ENCODE data around the gene CRYBB1.
A peak's percentile ranks its signal among the peaks of the same experiment; 100 is the strongest.

The CRYBB1 gene

GRCh38 chr22:26617271-26618199 is at the start of gene CRYBB1:
Gene CRYBB1 (minus strand): TSS chr22:26618027. CDS start chr22:26616319, 1,708 bp downstream.
- DNase-seq, result no peak

DNA sequence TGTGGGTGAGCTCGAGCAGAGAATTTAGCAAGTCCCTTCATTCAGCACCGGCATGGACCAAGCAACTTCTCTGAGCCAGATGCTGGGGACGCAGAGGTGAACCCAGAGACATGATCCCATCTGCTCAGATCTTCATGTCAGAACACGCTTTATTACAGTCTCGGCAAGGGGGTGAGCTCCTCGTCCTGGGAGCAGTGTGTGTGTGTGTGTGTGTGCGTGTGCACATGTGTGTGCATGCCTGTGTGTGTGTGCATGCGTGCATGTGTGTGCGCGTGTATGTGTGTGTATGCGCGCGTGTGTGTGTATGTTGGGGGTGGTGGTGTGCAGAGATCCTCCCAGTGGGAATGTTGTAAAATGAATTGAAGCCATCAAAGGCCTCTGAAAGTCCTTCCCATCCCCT is 49.3 kb upstream of the CRYBB1 start:
- DNase-seq, result no peak

DNA sequence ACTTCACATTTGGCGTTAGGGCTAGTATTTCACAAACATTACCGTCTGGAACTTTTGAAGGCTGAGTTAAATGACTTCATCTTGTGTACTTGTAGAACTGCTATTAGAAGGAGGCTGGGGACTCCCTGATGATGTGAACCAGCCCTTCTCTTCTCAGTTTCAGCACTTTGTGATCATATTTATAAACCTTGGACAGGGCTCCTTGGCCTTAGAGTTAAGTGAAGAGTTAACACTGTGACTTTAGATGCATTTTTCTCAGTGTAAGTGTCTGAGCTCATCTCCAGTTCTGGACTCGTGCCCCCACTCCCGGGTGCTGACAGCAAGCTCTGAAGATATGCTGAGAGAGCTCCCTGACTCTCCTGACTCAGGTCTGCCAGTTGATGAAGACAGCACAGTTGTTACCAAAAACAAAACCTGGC is 48.0 kb upstream of the CRYBB1 start:
- DNase-seq, result peak; percentile 75

DNA sequence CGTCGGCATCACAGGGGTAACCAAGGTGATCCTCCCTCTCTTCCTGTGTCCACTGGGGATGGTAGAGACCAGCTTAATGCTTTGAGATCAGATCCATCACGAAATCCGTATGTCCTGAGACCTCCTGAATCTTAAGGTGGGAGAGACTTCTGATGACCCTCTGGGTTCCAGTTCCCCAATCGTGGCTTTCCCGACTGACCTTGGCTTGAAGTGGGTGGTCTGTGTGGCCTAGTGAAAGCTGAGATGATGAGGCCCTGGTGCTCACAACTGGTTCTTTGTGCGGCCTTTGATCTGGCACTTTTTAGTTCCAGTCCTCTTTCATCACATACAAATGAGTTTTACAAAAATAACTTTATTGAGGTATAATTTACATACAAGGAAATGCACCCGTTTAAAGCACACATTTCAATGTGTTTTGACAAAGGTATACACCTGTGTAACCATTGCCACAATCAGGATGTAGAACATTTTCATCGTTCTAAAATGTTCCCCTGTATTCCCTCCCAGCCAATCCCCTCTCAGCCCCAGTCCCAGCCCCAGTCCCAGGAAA is 45.6 kb upstream of the CRYBB1 start:
- no peak for DNase-seq

- DNase-seq, result no peak
Observed at GRCh38 chr22:26662160-26662559, 44.3 kb upstream of the CRYBB1 start.

GRCh38 chr22:26660961-26661578 is 43.2 kb upstream of the CRYBB1 start:
- DNase-seq, result no peak

DNA sequence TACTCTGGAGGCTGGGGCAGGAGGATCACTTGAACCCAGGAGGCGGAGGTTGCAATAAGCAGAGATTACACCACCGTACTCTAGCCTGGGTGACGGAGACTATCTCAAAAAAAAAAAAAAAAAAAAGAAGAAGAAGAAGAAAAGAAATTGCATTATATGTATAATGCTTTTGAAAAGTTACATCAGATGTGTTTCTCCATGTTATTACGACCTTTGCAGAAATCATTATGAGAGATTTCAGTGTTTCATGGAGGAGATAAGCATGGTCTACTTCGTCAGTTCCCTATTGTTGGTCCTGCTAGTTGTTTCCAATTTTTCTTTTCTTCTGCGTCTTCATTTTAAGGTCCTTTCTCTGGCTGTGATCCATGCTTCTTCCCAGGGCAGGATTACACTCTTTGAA is 42.5 kb upstream of the CRYBB1 start:
- DNase-seq, result no peak

- DNase-seq, result peak; percentile 92
Observed at GRCh38 chr22:26658671-26659478, 41.0 kb upstream of the CRYBB1 start.

GRCh38 chr22:26658161-26658560 is 40.3 kb upstream of the CRYBB1 start:
- no peak for DNase-seq

DNA sequence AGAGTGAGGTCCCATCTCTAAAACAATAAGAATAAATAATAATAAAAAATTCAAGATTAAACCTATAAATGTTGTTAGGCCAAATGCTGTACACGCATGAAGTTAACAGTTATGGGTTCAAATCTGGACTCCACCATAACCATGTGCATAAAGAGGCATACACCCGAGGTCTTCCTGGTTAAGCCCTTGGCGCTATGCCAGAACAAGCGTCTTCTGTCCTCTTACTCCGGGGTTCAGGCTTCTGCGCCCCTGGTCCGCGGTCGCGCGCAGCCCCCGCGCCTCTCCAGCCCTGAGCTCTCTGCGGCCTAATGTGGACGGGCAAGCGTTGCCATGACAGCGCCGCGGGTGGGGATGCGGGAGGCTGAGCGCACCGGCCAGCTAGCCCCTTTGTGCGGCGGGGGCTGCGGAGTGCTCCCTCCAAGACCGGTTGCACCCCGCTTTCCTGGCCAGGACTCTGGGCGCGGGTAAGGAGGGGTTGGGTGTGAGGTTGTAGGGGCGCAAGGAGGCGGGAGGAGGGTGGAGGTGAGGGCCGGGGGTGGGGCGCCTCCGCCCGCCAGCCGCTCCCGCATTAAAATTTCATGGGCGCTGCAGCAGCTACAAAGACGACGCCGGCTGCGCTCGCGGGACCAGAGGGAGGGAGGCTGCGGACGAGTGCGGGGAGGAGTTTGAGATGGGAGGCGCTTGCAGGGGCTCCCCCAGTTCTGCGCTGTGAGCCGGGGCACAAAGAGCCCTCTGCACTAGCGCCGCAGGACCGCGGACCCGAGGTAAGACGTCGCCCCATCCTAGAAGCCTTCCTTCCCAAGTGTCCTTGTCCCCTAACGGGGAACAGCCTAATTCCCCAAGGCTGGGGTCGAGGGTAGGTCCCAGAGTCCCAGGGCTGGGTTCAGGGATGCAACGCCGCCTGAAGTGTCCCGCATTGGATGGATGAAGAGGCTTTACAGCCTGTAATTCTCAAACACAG is 39.3 kb upstream of the CRYBB1 start, which contains the start of gene MIAT:
Gene MIAT (plus strand): TSS at position 698 of the 961 bp plus-strand sequence.
- DNase-seq, result no peak

DNA sequence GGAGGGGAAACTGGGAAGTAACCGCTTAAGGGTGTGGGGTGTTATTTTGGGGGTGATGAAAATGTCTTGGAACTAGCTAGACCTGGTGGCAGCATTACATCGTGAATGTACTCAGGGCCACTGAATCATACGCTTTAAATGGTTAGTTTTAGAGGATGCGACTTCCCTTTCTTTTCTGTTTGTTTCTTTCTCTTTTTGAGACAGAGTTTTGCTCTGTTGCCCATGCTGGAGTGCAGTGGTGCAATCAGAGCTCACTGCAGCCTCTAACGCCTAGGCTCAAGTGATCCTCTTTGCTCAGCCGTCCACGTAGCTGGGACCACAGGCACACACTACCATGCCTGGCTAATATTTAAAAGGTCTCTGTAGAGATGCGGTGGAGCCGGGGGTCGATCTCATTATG is 34.0 kb upstream of the CRYBB1 start:
- DNase-seq, result no peak

GRCh38 chr22:26650722-26651421 is 33.0 kb upstream of the CRYBB1 start:
- DNase-seq, result no peak

DNA sequence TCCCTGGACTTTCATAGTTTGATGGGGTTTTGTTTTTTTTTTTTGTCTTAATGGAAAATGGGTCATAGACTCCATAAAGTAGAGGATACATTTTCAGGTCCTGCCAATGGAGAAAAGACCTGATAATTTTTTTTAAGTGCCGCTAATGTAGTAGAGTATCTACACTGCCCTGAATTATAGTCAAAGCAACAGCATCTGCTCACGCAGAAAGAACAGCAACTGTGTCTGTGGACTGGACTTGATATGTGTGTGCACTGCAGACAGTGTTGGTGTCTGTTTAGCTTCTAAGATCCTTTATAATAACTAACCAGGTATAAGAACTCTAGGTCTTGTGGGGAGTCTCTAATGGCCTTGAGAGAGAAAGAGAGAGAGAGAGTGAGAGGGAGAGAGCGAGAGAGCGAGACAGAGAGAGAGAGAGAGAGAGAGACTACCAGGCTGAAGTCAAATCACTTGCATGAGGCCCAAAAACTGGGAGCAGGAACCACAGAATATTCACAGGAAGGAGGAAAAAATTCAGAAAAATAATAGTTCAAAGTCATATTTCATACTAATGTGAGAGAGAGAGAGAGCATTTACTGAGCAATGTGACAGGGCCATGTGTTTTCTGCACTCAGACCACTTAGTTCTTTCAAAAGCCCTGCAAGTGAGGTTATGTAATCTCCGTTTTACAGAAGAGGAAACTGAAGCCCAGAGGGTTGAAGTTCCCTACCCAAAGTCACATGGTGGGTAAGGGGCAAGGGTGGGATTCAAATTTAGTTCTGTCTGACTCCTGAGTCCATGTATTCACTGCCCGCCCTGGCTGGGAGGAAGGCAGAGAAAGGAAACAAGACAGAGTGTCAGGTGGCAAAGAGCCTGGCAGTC is 30.9 kb upstream of the CRYBB1 start:
- DNase-seq, result no peak

DNA sequence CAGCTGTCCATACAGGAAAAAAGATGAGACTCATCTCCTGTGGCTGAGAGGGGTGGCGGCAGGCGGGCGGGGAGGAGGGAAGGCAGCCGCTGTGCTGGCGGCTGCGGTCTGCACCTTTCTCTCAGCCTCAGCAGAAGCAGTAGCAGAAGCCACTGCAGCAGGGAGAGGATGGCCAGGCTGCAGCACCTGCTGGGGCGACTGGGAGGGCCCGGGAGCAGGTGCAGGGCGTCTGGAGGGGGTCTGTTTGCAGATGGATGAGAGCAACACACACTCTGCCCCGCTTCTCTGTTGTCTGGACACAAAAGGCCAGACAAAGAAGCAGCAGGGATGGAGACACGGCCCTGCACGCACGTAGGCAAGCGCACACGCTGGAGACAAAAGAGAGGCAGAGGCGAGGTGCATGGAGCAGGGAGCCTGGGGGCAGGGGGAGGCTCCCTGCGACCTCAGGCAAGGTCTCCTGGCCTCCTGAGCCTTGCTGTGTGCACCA is 30.2 kb upstream of the CRYBB1 start:
- DNase-seq, result no peak

DNA sequence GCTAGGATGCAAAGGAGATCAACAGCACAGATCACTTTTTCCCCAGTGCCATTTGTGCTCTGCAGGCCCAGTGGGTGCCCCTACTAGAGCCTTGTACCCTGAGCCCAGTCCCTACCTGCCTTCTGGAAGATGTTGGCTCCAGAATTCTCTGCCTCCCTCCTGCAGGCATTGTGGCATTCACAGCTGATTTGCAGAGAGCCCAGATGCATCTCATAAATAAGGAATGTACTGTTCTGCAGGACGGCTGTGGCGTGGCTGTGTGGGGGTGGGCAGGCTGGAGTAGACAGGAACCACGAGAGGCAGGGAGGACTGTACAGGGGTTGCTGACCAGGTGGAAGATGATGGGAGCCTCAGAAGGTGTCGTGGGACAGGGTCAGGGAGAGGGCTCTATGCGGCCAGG is 28.3 kb upstream of the CRYBB1 start:
- DNase-seq, result peak; percentile 58

GRCh38 chr22:26643418-26644100 is 25.7 kb upstream of the CRYBB1 start:
- no peak for DNase-seq

- DNase-seq, result peak; percentile 28
Observed at GRCh38 chr22:26642465-26643417, 24.9 kb upstream of the CRYBB1 start.

- no peak for DNase-seq
Observed at GRCh38 chr22:26636296-26636695, 18.5 kb upstream of the CRYBB1 start.
